GM21723 (cell line): ENCODE measurements around the gene ARID1B.
"Not testable (repeated sequence)": the region's sequence is repeated elsewhere in the genome, so short reads cannot be mapped to it uniquely, and the experiment has no call there.

ENCODE experiments used
- ATAC-seq: cut with Tn5 transposase; IDR thresholded peaks from one replicate; pipeline ENCODE4 v1.9.1; 2021; ENCODE audit warnings: mild to moderate bottlenecking, moderate library complexity; ENCODE audit not compliant: unreplicated experiment

The ARID1B gene

GRCh38 chr6:156928126-156928525, 150.9 kb downstream of the ARID1B start:
- no peak for ATAC-seq

- ATAC-seq: no peak
These were observed 151.8 kb downstream of the ARID1B start for GRCh38 chr6:156928972-156929371.

GRCh38 chr6:156931283-156931682, 154.1 kb downstream of the ARID1B start:
- no peak for ATAC-seq

GRCh38 chr6:156933201-156934068, 156.3 kb downstream of the ARID1B start:
- ATAC-seq: no peak

GRCh38 chr6:156934069-156934460, 156.9 kb downstream of the ARID1B start:
- no peak for ATAC-seq

- ATAC-seq: no peak
These were observed 157.8 kb downstream of the ARID1B start for GRCh38 chr6:156935000-156935399.

GRCh38 chr6:156938143-156938542, 161.0 kb downstream of the ARID1B start:
- ATAC-seq: no peak

GRCh38 chr6:156940221-156940620, 163.0 kb downstream of the ARID1B start:
- ATAC-seq: no peak

GRCh38 chr6:156942266-156942665, 165.1 kb downstream of the ARID1B start:
- ATAC-seq: no peak

GRCh38 chr6:156943166-156943565, 166.0 kb downstream of the ARID1B start:
- no peak for ATAC-seq

GRCh38 chr6:156943816-156944215, 166.6 kb downstream of the ARID1B start:
- ATAC-seq: no peak

GRCh38 chr6:156944412-156944811, 167.2 kb downstream of the ARID1B start:
- ATAC-seq: no peak

GRCh38 chr6:156945789-156946172, 168.6 kb downstream of the ARID1B start:
- ATAC-seq: not testable (repeated sequence)

- ATAC-seq: no peak
These were observed 169.3 kb downstream of the ARID1B start for GRCh38 chr6:156946370-156946936.

- ATAC-seq: no peak
These were observed 171.1 kb downstream of the ARID1B start for GRCh38 chr6:156948277-156948676.

GRCh38 chr6:156948807-156949206, 171.6 kb downstream of the ARID1B start:
- ATAC-seq: no peak

- ATAC-seq: no peak
These were observed 172.2 kb downstream of the ARID1B start for GRCh38 chr6:156949376-156949775.

- no peak for ATAC-seq
These were observed 172.9 kb downstream of the ARID1B start for GRCh38 chr6:156950084-156950483.

GRCh38 chr6:156950531-156950930, 173.4 kb downstream of the ARID1B start:
- ATAC-seq: no peak

GRCh38 chr6:156952401-156952800, 175.2 kb downstream of the ARID1B start:
- ATAC-seq: no peak

- no peak for ATAC-seq
These were observed 175.9 kb downstream of the ARID1B start for GRCh38 chr6:156953127-156953478.

GRCh38 chr6:156953479-156954146, 176.4 kb downstream of the ARID1B start:
- ATAC-seq: no peak
